ENCODE data around the gene PANX3. TPM values are rescaled to one million over a fixed set of nuclear protein-coding genes. Genes with fewer than 3 reads are reported as not detected.
A peak's percentile ranks its signal among the peaks of the same experiment; 100 is the strongest.

The PANX3 gene
- total RNA-seq, 2 experiments from 2014 or later: not detected

DNA sequence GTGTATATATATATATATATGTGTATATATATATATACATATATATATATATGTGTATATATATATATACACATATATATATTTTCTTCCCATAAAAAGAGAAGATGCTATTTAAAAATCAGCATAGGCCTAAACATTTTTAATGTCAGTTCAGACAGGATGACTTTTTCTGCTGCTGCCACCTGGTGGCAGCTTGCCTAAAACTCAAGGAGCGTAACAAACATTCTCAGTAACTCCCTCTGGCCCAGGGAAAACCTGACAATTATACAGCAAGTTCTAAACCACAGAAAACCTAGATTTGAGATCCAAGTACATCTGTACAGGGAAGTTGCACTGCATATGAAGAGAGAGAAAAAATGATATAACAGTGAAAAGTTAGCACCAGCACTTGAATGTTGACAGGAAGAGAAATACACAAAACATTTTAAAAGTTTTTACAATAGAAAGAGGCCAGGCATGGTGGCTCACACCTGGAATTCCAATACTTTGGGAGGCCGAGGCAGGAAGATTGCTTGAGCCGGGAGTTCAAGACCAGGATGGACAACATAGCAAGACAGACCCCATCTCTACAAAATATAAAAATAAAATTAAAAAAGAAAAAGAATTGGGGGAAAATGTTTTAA lies 24.9 kb upstream of the PANX3 start:
- Mint-ChIP-seq H3K27ac (no peak overlapping the region), H3K27me3 (peaks cover 14% of the 10 kb centered on the region), H3K4me3 (no peak overlapping the region), H3K9me3 (no peaks in the 10 kb centered on the region), H3K36me3 (ENCODE audit: low read depth) (no peaks in the 10 kb centered on the region), H3K4me1 (ENCODE audit: low read depth) (no peaks in the 10 kb centered on the region)
- intact Hi-C loops (cut with micrococcal nuclease): loop anchor here (2.0 to 5.0 kb wide), 2 partner anchors 172 to 514 kb away; no protein-coding TSS in a partner anchor
- no peak for ATAC-seq
- ChIA-PET CTCF (interaction anchor here (0.7 to 2.5 kb wide), 7 partner anchors 9 to 515 kb away, joined by 3 to 16 read pairs (median 6); no protein-coding TSS in a partner anchor), POLR2A (no interaction called here)
- DNase-seq: peak; percentile 68
- TF ChIP-seq CTCF (IDR thresholded peaks at IDR 0.05): peak; percentile 76

DNA sequence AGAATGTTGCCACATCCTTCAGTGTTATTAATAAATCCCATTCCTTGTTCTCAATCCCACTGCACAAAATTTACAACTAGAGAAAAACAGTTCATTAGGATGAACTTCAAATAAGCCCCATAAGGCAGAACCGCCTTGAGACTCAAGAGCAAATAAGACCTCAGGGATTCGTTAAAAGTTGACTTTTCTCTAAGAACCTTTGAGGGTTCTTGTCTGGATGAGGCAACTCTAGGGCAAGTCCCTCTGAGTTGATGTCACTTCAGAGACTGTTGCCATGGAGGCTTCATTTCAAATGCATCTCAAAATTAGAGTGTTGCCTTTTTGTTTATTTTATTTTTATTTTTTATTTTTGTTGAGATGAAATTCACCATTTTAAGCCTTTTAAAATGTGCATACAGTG lies 19.8 kb upstream of the PANX3 start:
- no peak for DNase-seq
- CTCF ChIA-PET: no interaction called here
- Mint-ChIP-seq H3K9me3 (no peaks in the 10 kb centered on the region), H3K4me3 (no peak overlapping the region), H3K4me1 (ENCODE audit: low read depth) (no peaks in the 10 kb centered on the region), H3K27ac (no peak overlapping the region), H3K36me3 (ENCODE audit: low read depth) (no peaks in the 10 kb centered on the region), H3K27me3 (peaks cover 23% of the 10 kb centered on the region)
- no peak for ATAC-seq
- TF ChIP-seq CTCF (IDR thresholded peaks at IDR 0.05): no peak
- POLR2A ChIA-PET: no interaction called here
- intact Hi-C loops (cut with micrococcal nuclease): no loop called here

- H3K36me3 Mint-ChIP-seq (ENCODE audit: low read depth): no peaks in the 10 kb centered on the region
- no peaks in the 10 kb centered on the region for H3K9me3 Mint-ChIP-seq
- H3K4me1 Mint-ChIP-seq (ENCODE audit: low read depth): no peaks in the 10 kb centered on the region
- peaks cover 20% of the 10 kb centered on the region for H3K27me3 Mint-ChIP-seq
- CTCF ChIA-PET: no interaction called here
- no peak overlapping the region for H3K27ac Mint-ChIP-seq
- H3K4me3 Mint-ChIP-seq: no peak overlapping the region
- TF ChIP-seq CTCF (IDR thresholded peaks at IDR 0.05): no peak
- POLR2A ChIA-PET: no interaction called here
- ATAC-seq (no peak), DNase-seq (no peak)
- intact Hi-C loops (cut with micrococcal nuclease): no loop called here
Observed at GRCh38 chr11:124592627-124593026, 18.6 kb upstream of the PANX3 start.

DNA sequence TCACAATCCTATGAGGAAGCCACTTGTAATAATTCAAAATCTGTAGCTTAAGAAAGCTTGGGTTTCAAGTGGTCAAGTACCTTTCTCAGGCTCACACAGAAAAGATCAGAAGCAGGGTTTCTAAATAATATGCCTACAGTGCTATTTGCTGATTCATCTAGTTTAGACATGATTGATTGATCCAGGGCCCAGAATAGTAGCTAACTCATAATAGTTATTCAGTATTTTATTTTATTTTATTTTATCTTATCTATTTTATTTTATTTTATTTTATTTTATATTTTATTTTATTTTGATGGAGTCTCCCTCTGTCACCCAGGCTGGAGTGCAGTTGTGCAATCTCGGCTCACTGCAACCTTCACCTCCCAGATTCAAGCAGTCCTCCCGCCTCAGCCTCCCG lies 15.9 kb upstream of the PANX3 start:
- ATAC-seq (no peak), DNase-seq (no peak)
- ChIA-PET CTCF (interaction anchor here (1.3 kb wide), 1 partner anchor 10 kb away, joined by 6 read pairs; no protein-coding TSS in a partner anchor), POLR2A (no interaction called here)
- H3K4me3 Mint-ChIP-seq: no peak overlapping the region
- H3K36me3 Mint-ChIP-seq (ENCODE audit: low read depth): no peaks in the 10 kb centered on the region
- no peaks in the 10 kb centered on the region for H3K4me1 Mint-ChIP-seq (ENCODE audit: low read depth)
- TF ChIP-seq CTCF (IDR thresholded peaks at IDR 0.05): no peak
- peaks cover 22% of the 10 kb centered on the region for H3K27me3 Mint-ChIP-seq
- no peaks in the 10 kb centered on the region for H3K9me3 Mint-ChIP-seq
- no peak overlapping the region for H3K27ac Mint-ChIP-seq
- intact Hi-C loops (cut with micrococcal nuclease): no loop called here

GRCh38 chr11:124597626-124598025 lies 13.6 kb upstream of the PANX3 start:
- intact Hi-C loops (cut with micrococcal nuclease): no loop called here
- no peaks in the 10 kb centered on the region for H3K36me3 Mint-ChIP-seq (ENCODE audit: low read depth)
- ATAC-seq (no peak), DNase-seq (no peak)
- no peak overlapping the region for H3K27ac Mint-ChIP-seq
- ChIA-PET CTCF (no interaction called here), POLR2A (no interaction called here)
- TF ChIP-seq CTCF (IDR thresholded peaks at IDR 0.05): no peak
- no peak overlapping the region for H3K4me3 Mint-ChIP-seq
- H3K27me3 Mint-ChIP-seq: peaks cover 28% of the 10 kb centered on the region
- H3K4me1 Mint-ChIP-seq (ENCODE audit: low read depth): no peaks in the 10 kb centered on the region
- no peaks in the 10 kb centered on the region for H3K9me3 Mint-ChIP-seq
